ENCODE measurements around the gene CDH9. TPM values are rescaled to one million over a fixed set of nuclear protein-coding genes. Genes with fewer than 3 reads are reported as not detected.

The CDH9 gene
- total and polyA plus RNA-seq, 2 donors (not counting 1 experiment from before 2014, with no cell fraction given): not detected

GRCh38 chr5:27008604-27009539 lies 29.5 kb downstream of the CDH9 start:
- CTCF ChIA-PET: no interaction called here
- WGBS (ENCODE audit: insufficient coverage): no CpG with 5 or more reads among the region's 3 CpGs
- no peak for ATAC-seq (ENCODE audit: low read depth)
- Histone ChIP-seq H3K9me3 (ENCODE audit: control extremely low read depth in 1 of 3, control insufficient read depth in 2 of 3, insufficient read depth in 1 of 3, low read length in 2 of 3) (no peaks in the 10 kb centered on the region), H3K36me3 (replicated peaks in 1 of 2; ENCODE audit: control extremely low read depth in 1 of 2, control insufficient read depth in 1 of 2, extremely low read depth in 1 of 2, insufficient read depth in 2 of 2, low read length in 1 of 2) (no peaks in the 10 kb centered on the region), H3K79me2 (ENCODE audit: control insufficient read depth, insufficient read depth, low read length) (no peaks in the 10 kb centered on the region), H3K9ac (ENCODE audit: low read length) (no peak overlapping the region), H3K4me3 (ENCODE audit: control extremely low read depth in 1 of 5, extremely low read depth in 1 of 5, insufficient read depth in 1 of 5, low read depth in 2 of 5, low read length in 4 of 5) (no peak overlapping the region), H3K4me1 (ENCODE audit: control insufficient read depth in 2 of 2, insufficient read depth in 2 of 2, low read length in 2 of 2) (no peaks in the 10 kb centered on the region), H3K27ac (ENCODE audit: low read length in 2 of 2) (no peak overlapping the region), H4K20me1 (ENCODE audit: control insufficient read depth, insufficient read depth, low read length, poor library complexity, severe bottlenecking) (no peaks in the 10 kb centered on the region), H3K4me2 (replicated peaks; ENCODE audit: low read depth, low read length, poor library complexity, severe bottlenecking) (no peak overlapping the region), H2AFZ (ENCODE audit: insufficient read depth, low read depth, low read length, poor library complexity, severe bottlenecking) (no peak overlapping the region), H3K27me3 (replicated peaks in 1 of 4; ENCODE audit: control extremely low read depth in 1 of 4, control insufficient read depth in 3 of 4, insufficient read depth in 4 of 4, low read length in 3 of 4) (no peaks in the 10 kb centered on the region)
- Mint-ChIP-seq H3K4me3 (no peak overlapping the region), H3K27me3 (no peaks in the 10 kb centered on the region), H3K9me3 (ENCODE audit: insufficient read depth) (peaks cover 7% of the 10 kb centered on the region), H3K4me1 (no peaks in the 10 kb centered on the region), H3K27ac (no peak overlapping the region)
- intact Hi-C loops (cut with micrococcal nuclease): no loop called here
- POLR2A ChIA-PET: no interaction called here
- DNase-seq: no peak
- TF ChIP-seq EZH2 (IDR thresholded peaks at IDR 0.05; ENCODE audit: borderline replicate concordance, insufficient read depth, low read depth, low read length, poor library complexity, severe bottlenecking) (no peak), CTCF (IDR thresholded peaks at IDR 0.05) (no peak)

- Mint-ChIP-seq H3K4me1 (no peaks in the 10 kb centered on the region), H3K9me3 (ENCODE audit: insufficient read depth) (peaks cover 7% of the 10 kb centered on the region), H3K27ac (no peak overlapping the region), H3K4me3 (no peak overlapping the region), H3K27me3 (no peaks in the 10 kb centered on the region)
- DNase-seq (no peak), ATAC-seq (ENCODE audit: low read depth) (no peak)
- H3K36me3 ChIP-seq (replicated peaks in 1 of 2; ENCODE audit: control extremely low read depth in 1 of 2, control insufficient read depth in 1 of 2, extremely low read depth in 1 of 2, insufficient read depth in 2 of 2, low read length in 1 of 2): no peaks in the 10 kb centered on the region
- intact Hi-C loops (cut with micrococcal nuclease): no loop called here
- H3K9me3 ChIP-seq (ENCODE audit: control extremely low read depth in 1 of 3, control insufficient read depth in 2 of 3, insufficient read depth in 1 of 3, low read length in 2 of 3): no peaks in the 10 kb centered on the region
- H3K4me1 ChIP-seq (ENCODE audit: control insufficient read depth in 2 of 2, insufficient read depth in 2 of 2, low read length in 2 of 2): no peaks in the 10 kb centered on the region
- no peaks in the 10 kb centered on the region for H4K20me1 ChIP-seq (ENCODE audit: control insufficient read depth, insufficient read depth, low read length, poor library complexity, severe bottlenecking)
- H3K79me2 ChIP-seq (ENCODE audit: control insufficient read depth, insufficient read depth, low read length): no peaks in the 10 kb centered on the region
- H2AFZ ChIP-seq (ENCODE audit: insufficient read depth, low read depth, low read length, poor library complexity, severe bottlenecking): no peak overlapping the region
- CTCF ChIA-PET: no interaction called here
- H3K27ac ChIP-seq (ENCODE audit: low read length in 2 of 2): no peak overlapping the region
- H3K27me3 ChIP-seq (replicated peaks in 1 of 4; ENCODE audit: control extremely low read depth in 1 of 4, control insufficient read depth in 3 of 4, insufficient read depth in 4 of 4, low read length in 3 of 4): no peaks in the 10 kb centered on the region
- POLR2A ChIA-PET: no interaction called here
- no peak overlapping the region for H3K4me2 ChIP-seq (replicated peaks; ENCODE audit: low read depth, low read length, poor library complexity, severe bottlenecking)
- TF ChIP-seq EZH2 (IDR thresholded peaks at IDR 0.05; ENCODE audit: borderline replicate concordance, insufficient read depth, low read depth, low read length, poor library complexity, severe bottlenecking) (no peak), CTCF (IDR thresholded peaks at IDR 0.05) (no peak)
- no peak overlapping the region for H3K9ac ChIP-seq (ENCODE audit: low read length)
- H3K4me3 ChIP-seq (ENCODE audit: control extremely low read depth in 1 of 5, extremely low read depth in 1 of 5, insufficient read depth in 1 of 5, low read depth in 2 of 5, low read length in 4 of 5): no peak overlapping the region
Measured at GRCh38 chr5:27007121-27007520, 31.3 kb downstream of the CDH9 start.
